Mucosa of stomach (tissue), 1 donor: Measurements from ENCODE around the gene CCDC78.
"Not testable (repeated sequence)": the region's sequence is repeated elsewhere in the genome, so short reads cannot be mapped to it uniquely, and the experiment has no call there.

Experiments used
- H3K27me3 ChIP-seq: one replicate; pipeline ENCODE4 v1.7.0; 2013; ENCODE audit warnings: mild to moderate bottlenecking, low read length; ENCODE audit not compliant: control insufficient read depth, insufficient read depth
- H3K36me3 ChIP-seq: one replicate; pipeline ENCODE4 v1.7.0; 2013; ENCODE audit warnings: low read length; ENCODE audit not compliant: control insufficient read depth, insufficient read depth
- H3K4me1 ChIP-seq: one replicate; pipeline ENCODE4 v1.7.0; 2013; ENCODE audit warnings: mild to moderate bottlenecking, low read length; ENCODE audit not compliant: control insufficient read depth, insufficient read depth
- H3K4me3 ChIP-seq: one replicate; pipeline ENCODE4 v1.7.0; 2013; ENCODE audit warnings: low read length
- H3K9ac ChIP-seq: one replicate; pipeline ENCODE4 v1.7.0; 2013; ENCODE audit warnings: mild to moderate bottlenecking, low read length, moderate library complexity
- H3K9me3 ChIP-seq: one replicate; pipeline ENCODE4 v1.7.0; 2013; ENCODE audit warnings: mild to moderate bottlenecking, low read length, moderate library complexity; ENCODE audit not compliant: control insufficient read depth
- donor health status: Pancreatic carcinoma.

CCDC78 gene

GRCh38 chr16:695355-696089, 30.7 kb downstream of the CCDC78 start:
- Histone ChIP-seq H3K9me3 (no peaks in the 10 kb centered on the region), H3K36me3 (no peaks in the 10 kb centered on the region), H3K9ac (no peak overlapping the region), H3K4me1 (peaks cover 19% of the 10 kb centered on the region), H3K27me3 (peaks cover 59% of the 10 kb centered on the region), H3K4me3 (no peak overlapping the region)

GRCh38 chr16:694863-695354, 31.3 kb downstream of the CCDC78 start:
- no peaks in the 10 kb centered on the region for H3K9me3 ChIP-seq
- H3K36me3 ChIP-seq, result no peaks in the 10 kb centered on the region
- peaks cover 22% of the 10 kb centered on the region for H3K4me1 ChIP-seq
- H3K4me3 ChIP-seq, result no peak overlapping the region
- H3K27me3 ChIP-seq, result peaks cover 53% of the 10 kb centered on the region
- no peak overlapping the region for H3K9ac ChIP-seq

- Histone ChIP-seq H3K4me3 (no peak overlapping the region), H3K27me3 (peaks cover 47% of the 10 kb centered on the region), H3K9me3 (no peaks in the 10 kb centered on the region), H3K9ac (no peak overlapping the region), H3K4me1 (peaks cover 28% of the 10 kb centered on the region), H3K36me3 (no peaks in the 10 kb centered on the region)
Measured at GRCh38 chr16:694187-694862, 31.9 kb downstream of the CCDC78 start.

- Histone ChIP-seq H3K4me1 (peaks cover 33% of the 10 kb centered on the region), H3K27me3 (peaks cover 42% of the 10 kb centered on the region), H3K36me3 (no peaks in the 10 kb centered on the region), H3K9ac (no peak overlapping the region), H3K4me3 (no peak overlapping the region), H3K9me3 (no peaks in the 10 kb centered on the region)
Measured at GRCh38 chr16:693766-694165, 32.5 kb downstream of the CCDC78 start.

GRCh38 chr16:693364-693763, 32.9 kb downstream of the CCDC78 start:
- H3K36me3 ChIP-seq, result no peaks in the 10 kb centered on the region
- H3K9ac ChIP-seq, result no peak overlapping the region
- peaks cover 33% of the 10 kb centered on the region for H3K4me1 ChIP-seq
- H3K4me3 ChIP-seq, result no peak overlapping the region
- H3K27me3 ChIP-seq, result peaks cover 42% of the 10 kb centered on the region
- H3K9me3 ChIP-seq, result no peaks in the 10 kb centered on the region

- Histone ChIP-seq H3K4me3 (no peak overlapping the region), H3K4me1 (peaks cover 33% of the 10 kb centered on the region), H3K9me3 (no peaks in the 10 kb centered on the region), H3K27me3 (peaks cover 42% of the 10 kb centered on the region), H3K36me3 (no peaks in the 10 kb centered on the region), H3K9ac (no peak overlapping the region)
Measured at GRCh38 chr16:692356-693108, 33.7 kb downstream of the CCDC78 start.

- H3K9me3 ChIP-seq, H3K9ac ChIP-seq, H3K36me3 ChIP-seq, H3K4me3 ChIP-seq: not testable (repeated sequence)
- Histone ChIP-seq H3K27me3 (peaks cover 40% of the 10 kb centered on the region), H3K4me1 (peaks cover 33% of the 10 kb centered on the region)
Measured at GRCh38 chr16:691242-691641, 35.0 kb downstream of the CCDC78 start.

GRCh38 chr16:689175-689897, 36.9 kb downstream of the CCDC78 start:
- H3K4me1 ChIP-seq, result peaks cover 24% of the 10 kb centered on the region

GRCh38 chr16:687499-687898, 38.7 kb downstream of the CCDC78 start:
- Histone ChIP-seq H3K4me1 (peaks cover 32% of the 10 kb centered on the region), H3K4me3 (no peak overlapping the region), H3K36me3 (peaks cover 7% of the 10 kb centered on the region), H3K9me3 (no peaks in the 10 kb centered on the region), H3K27me3 (peaks cover 6% of the 10 kb centered on the region), H3K9ac (no peak overlapping the region)

More at GRCh38 chr16:689175-689897, 36.9 kb downstream of the CCDC78 start:
- peak overlapping the region; percentile 89 for H3K9ac ChIP-seq
- H3K9me3 ChIP-seq, result no peaks in the 10 kb centered on the region
- H3K27me3 ChIP-seq, result peaks cover 25% of the 10 kb centered on the region
- H3K4me3 ChIP-seq, result peak overlapping the region; percentile 48
- H3K36me3 ChIP-seq, result no peaks in the 10 kb centered on the region

- H3K4me1 ChIP-seq, result peaks cover 39% of the 10 kb centered on the region
- peaks cover 14% of the 10 kb centered on the region for H3K36me3 ChIP-seq
- H3K9ac ChIP-seq, result no peak overlapping the region
- no peaks in the 10 kb centered on the region for H3K27me3 ChIP-seq
- H3K9me3 ChIP-seq, result no peaks in the 10 kb centered on the region
- no peak overlapping the region for H3K4me3 ChIP-seq
Measured at GRCh38 chr16:686459-687260, 39.6 kb downstream of the CCDC78 start.

GRCh38 chr16:685967-686366, 40.3 kb downstream of the CCDC78 start:
- no peak overlapping the region for H3K9ac ChIP-seq
- peaks cover 15% of the 10 kb centered on the region for H3K36me3 ChIP-seq
- H3K4me1 ChIP-seq, result peaks cover 46% of the 10 kb centered on the region
- H3K9me3 ChIP-seq, result no peaks in the 10 kb centered on the region
- no peaks in the 10 kb centered on the region for H3K27me3 ChIP-seq
- no peak overlapping the region for H3K4me3 ChIP-seq
